CD4-positive, alpha-beta T cell (primary cell): ENCODE results near the gene SPPL2A. TPM values are rescaled to one million over a fixed set of nuclear protein-coding genes. Genes with fewer than 3 reads are reported as not detected.

Source experiments
- ATAC-seq: fragments of 200-7000 bp; cut with Tn5 transposase; one replicate; pipeline ENCODE4 v1.10.0; 2022; ENCODE audit warnings: mild to moderate bottlenecking; ENCODE audit not compliant: poor library complexity
- CTCF ChIA-PET: fragments of 350-600 bp; sonication (Branson Sonifier 250); formaldehyde crosslinking; loops from one replicate; lab custom pipeline; 2021; ENCODE audit warnings: antibody characterized with exemption, inconsistent platforms; lab: Charles Lee
- POLR2A ChIA-PET: fragments of 350-600 bp; sonication (Branson Sonifier 250); formaldehyde crosslinking; loops from one replicate; lab custom pipeline; 2021; ENCODE audit warnings: antibody characterized with exemption, inconsistent platforms; lab: Charles Lee
- DNase-seq, 14 experiments: peaks; one replicate each; pipeline ENCODE4 v3.0.0-alpha.2; 2013 to 2020; ENCODE audit warnings: mixed read lengths in 2 of 14
- H3K27ac ChIP-seq, 2 donors: one replicate each; pipeline versions ENCODE4 v1.5.1 to v1.7.0; 2013; ENCODE audit warnings: low read length in 2 of 2, low read depth in 1 of 2, mild to moderate bottlenecking in 1 of 2
- H3K27me3 ChIP-seq, 2 experiments: 1 replicate in 1 of 2; 2 replicates in 1 of 2; pipeline versions ENCODE4 v1.6.1 to v1.7.0; 2013; ENCODE audit warnings: low read length in 2 of 2, control low read depth in 1 of 2, mild to moderate bottlenecking in 1 of 2, moderate library complexity in 1 of 2; ENCODE audit not compliant: insufficient read depth in 2 of 2, control insufficient read depth in 1 of 2
- H3K36me3 ChIP-seq: one replicate; pipeline ENCODE4 v1.6.1; 2013; ENCODE audit warnings: low read length, control low read depth; ENCODE audit not compliant: insufficient read depth
- H3K4me1 ChIP-seq: one replicate; pipeline ENCODE4 v1.6.1; 2013; ENCODE audit warnings: low read length, control low read depth; ENCODE audit not compliant: insufficient read depth
- H3K4me3 ChIP-seq: one replicate; pipeline ENCODE4 v1.5.1; 2013; ENCODE audit warnings: mild to moderate bottlenecking, low read length, moderate library complexity
- H3K9me3 ChIP-seq, 2 experiments: 1 replicate in 1 of 2; 2 replicates in 1 of 2; pipeline versions ENCODE4 v1.6.1 to v1.7.0; 2013; ENCODE audit warnings: low read length in 2 of 2, mild to moderate bottlenecking in 2 of 2, control low read depth in 1 of 2, moderate library complexity in 1 of 2; ENCODE audit not compliant: control insufficient read depth in 1 of 2, insufficient read depth in 1 of 2
- H3K27ac Mint-ChIP-seq: one replicate; pipeline ENCODE4 v1.8.0; 2020; ENCODE audit warnings: mixed read lengths
- H3K27me3 Mint-ChIP-seq: one replicate; pipeline ENCODE4 v1.8.0; 2021; ENCODE audit warnings: mixed read lengths
- H3K36me3 Mint-ChIP-seq: one replicate; pipeline ENCODE4 v1.8.0; 2021; ENCODE audit warnings: low read depth, mixed read lengths
- H3K4me1 Mint-ChIP-seq: one replicate; pipeline ENCODE4 v1.8.0; 2021; ENCODE audit warnings: low read depth, mixed read lengths
- H3K4me3 Mint-ChIP-seq: one replicate; pipeline ENCODE4 v1.8.0; 2020; ENCODE audit warnings: mild to moderate bottlenecking, mixed read lengths
- H3K9me3 Mint-ChIP-seq: one replicate; pipeline ENCODE4 v1.8.0; 2020; ENCODE audit warnings: mixed read lengths
- intact Hi-C, 2 experiments: fragments of 100-400 bp; cut with DNase I in 1 of 2; cut with micrococcal nuclease in 1 of 2; formaldehyde crosslinking; loops; one replicate each; pipeline versions ENCODE4 v1.15.1 to v1.9.0; 2023 to 2025; cut with DNase I, micrococcal nuclease
- total RNA-seq, 174 experiments: library from RNA in 2 of 174; stranded (reverse) in 2 of 174; gene quantifications; one replicate each; pipeline ENCODE4 v1.2.3 and lab custom pipeline; 2021 to 2026
- TF ChIP-seq, protein P1 (sequence below): fragments of 200-600 bp; IDR thresholded peaks from one replicate; pipeline ENCODE4 v1.8.0; 2022; ENCODE audit warnings: antibody characterized with exemption, mild to moderate bottlenecking

Gene SPPL2A
- total RNA-seq, 2 experiments from 2014 or later = 26.6 to 30.7 TPM

DNA sequence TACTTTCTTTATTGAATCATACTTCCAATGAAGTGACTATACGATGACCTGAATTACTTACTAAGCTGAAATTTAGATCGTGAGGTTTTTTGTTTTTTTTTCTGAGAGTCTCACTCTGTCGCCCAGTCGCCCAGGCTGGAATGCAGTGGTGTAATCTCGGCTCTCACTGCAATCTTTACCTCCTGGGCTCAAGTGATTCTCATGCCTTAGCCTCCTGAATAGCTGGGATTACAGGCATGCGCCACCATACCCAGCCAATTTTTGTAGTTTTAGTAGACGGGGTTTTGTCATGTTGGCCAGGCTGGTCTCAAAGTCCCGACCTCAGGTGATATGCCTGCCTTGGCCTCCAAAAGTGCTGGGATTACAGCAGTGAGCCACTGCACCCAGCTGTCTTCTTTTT lies 28.7 kb downstream of the SPPL2A start:
- H3K27me3 Mint-ChIP-seq = no peaks in the 10 kb centered on the region
- ATAC-seq (no peak), DNase-seq (no peak)
- no peak overlapping the region for H3K4me3 Mint-ChIP-seq
- peaks cover 54% of the 10 kb centered on the region for H3K36me3 ChIP-seq
- CTCF ChIA-PET = interaction anchor here (0.7 kb wide), 1 partner anchor 64 kb away, joined by 3 read pairs; no protein-coding TSS in a partner anchor
- H3K9me3 ChIP-seq = no peaks in the 10 kb centered on the region
- H3K4me3 ChIP-seq = no peak overlapping the region
- H3K27ac ChIP-seq = no peak overlapping the region
- no peaks in the 10 kb centered on the region for H3K27me3 ChIP-seq
- intact Hi-C loops = no loop called here
- H3K36me3 Mint-ChIP-seq = peaks cover 77% of the 10 kb centered on the region
- H3K4me1 Mint-ChIP-seq = no peaks in the 10 kb centered on the region
- no peaks in the 10 kb centered on the region for H3K9me3 Mint-ChIP-seq
- POLR2A ChIA-PET = no interaction called here
- H3K4me1 ChIP-seq = no peaks in the 10 kb centered on the region
- TF ChIP-seq, protein P1, sequence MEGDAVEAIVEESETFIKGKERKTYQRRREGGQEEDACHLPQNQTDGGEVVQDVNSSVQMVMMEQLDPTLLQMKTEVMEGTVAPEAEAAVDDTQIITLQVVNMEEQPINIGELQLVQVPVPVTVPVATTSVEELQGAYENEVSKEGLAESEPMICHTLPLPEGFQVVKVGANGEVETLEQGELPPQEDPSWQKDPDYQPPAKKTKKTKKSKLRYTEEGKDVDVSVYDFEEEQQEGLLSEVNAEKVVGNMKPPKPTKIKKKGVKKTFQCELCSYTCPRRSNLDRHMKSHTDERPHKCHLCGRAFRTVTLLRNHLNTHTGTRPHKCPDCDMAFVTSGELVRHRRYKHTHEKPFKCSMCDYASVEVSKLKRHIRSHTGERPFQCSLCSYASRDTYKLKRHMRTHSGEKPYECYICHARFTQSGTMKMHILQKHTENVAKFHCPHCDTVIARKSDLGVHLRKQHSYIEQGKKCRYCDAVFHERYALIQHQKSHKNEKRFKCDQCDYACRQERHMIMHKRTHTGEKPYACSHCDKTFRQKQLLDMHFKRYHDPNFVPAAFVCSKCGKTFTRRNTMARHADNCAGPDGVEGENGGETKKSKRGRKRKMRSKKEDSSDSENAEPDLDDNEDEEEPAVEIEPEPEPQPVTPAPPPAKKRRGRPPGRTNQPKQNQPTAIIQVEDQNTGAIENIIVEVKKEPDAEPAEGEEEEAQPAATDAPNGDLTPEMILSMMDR = no peak
- H3K27ac Mint-ChIP-seq = no peak overlapping the region

DNA sequence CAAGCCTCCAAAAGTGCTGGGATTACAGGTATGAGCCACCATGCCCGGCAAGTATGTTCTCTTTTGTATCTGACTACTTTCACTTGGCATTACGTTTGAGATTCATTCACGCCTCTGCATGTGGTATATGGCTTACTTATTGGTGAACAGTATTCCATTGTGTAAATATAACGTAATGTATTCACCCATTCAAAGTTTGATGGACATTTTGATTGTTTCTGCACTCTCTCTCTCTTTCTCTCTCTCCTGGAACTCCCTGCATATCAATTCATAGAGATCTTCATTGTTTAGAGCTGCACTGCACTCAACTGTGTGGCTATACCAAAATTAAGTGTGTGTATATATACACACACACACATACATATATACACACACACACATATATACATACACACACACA lies 30.4 kb downstream of the SPPL2A start:
- no peak overlapping the region for H3K4me3 ChIP-seq
- peaks cover 58% of the 10 kb centered on the region for H3K36me3 ChIP-seq
- Mint-ChIP-seq H3K27ac (no peak overlapping the region), H3K4me3 (no peak overlapping the region), H3K27me3 (no peaks in the 10 kb centered on the region), H3K9me3 (no peaks in the 10 kb centered on the region), H3K4me1 (no peaks in the 10 kb centered on the region), H3K36me3 (peaks cover 81% of the 10 kb centered on the region)
- intact Hi-C loops = no loop called here
- H3K9me3 ChIP-seq = no peaks in the 10 kb centered on the region
- ATAC-seq = no peak
- ChIA-PET CTCF (no interaction called here), POLR2A (no interaction called here)
- DNase-seq = no peak
- no peaks in the 10 kb centered on the region for H3K27me3 ChIP-seq
- no peaks in the 10 kb centered on the region for H3K4me1 ChIP-seq
- no peak overlapping the region for H3K27ac ChIP-seq
- TF ChIP-seq, protein P1 = no peak

DNA sequence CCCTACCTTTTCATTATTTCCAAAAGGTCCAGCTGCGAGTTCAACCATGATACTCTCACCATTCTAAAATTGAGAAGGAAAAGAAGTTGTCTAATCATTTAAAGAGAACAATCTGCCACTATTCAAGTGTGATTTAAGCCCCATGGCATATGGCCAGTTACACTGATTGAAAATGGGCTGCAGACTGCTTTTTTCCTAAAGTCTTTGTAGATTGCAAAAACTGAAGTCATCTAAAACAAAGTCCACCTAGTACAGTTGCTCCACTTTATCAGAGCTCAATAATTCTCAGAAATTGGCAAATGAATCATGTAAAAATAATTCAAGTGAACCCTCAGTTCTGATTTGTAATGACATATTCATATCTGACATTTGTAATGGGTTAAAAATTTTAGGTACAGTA lies 39.2 kb downstream of the SPPL2A start:
- Histone ChIP-seq H3K27me3 (no peaks in the 10 kb centered on the region), H3K27ac (no peak overlapping the region), H3K9me3 (no peaks in the 10 kb centered on the region), H3K4me3 (no peak overlapping the region), H3K4me1 (no peaks in the 10 kb centered on the region), H3K36me3 (peaks cover 50% of the 10 kb centered on the region)
- ATAC-seq (no peak), DNase-seq (no peak)
- Mint-ChIP-seq H3K4me1 (no peaks in the 10 kb centered on the region), H3K27me3 (no peaks in the 10 kb centered on the region), H3K4me3 (no peak overlapping the region), H3K36me3 (peaks cover 76% of the 10 kb centered on the region), H3K27ac (no peak overlapping the region), H3K9me3 (no peaks in the 10 kb centered on the region)
- ChIA-PET POLR2A (no interaction called here), CTCF (interaction anchor here (0.6 kb wide), 1 partner anchor 613 kb away, joined by 3 read pairs; no protein-coding TSS in a partner anchor)
- intact Hi-C loops = no loop called here
- TF ChIP-seq, protein P1 = no peak
